NCI-H2227 treated with DMSO at 0.1 percent for 48 hours (cell line): ENCODE results near the gene ZZZ3.
"Not testable (repeated sequence)": the region's sequence is repeated elsewhere in the genome, so short reads cannot be mapped to it uniquely, and the experiment has no call there.

Experiments used
- DNase-seq: peaks from one replicate; lab custom pipeline; 2025; lab: John Stamatoyannopoulos, UW

Gene ZZZ3

GRCh38 chr1:77670330-77670729, 12.1 kb downstream of the ZZZ3 start:
- DNase-seq = no peak

DNA sequence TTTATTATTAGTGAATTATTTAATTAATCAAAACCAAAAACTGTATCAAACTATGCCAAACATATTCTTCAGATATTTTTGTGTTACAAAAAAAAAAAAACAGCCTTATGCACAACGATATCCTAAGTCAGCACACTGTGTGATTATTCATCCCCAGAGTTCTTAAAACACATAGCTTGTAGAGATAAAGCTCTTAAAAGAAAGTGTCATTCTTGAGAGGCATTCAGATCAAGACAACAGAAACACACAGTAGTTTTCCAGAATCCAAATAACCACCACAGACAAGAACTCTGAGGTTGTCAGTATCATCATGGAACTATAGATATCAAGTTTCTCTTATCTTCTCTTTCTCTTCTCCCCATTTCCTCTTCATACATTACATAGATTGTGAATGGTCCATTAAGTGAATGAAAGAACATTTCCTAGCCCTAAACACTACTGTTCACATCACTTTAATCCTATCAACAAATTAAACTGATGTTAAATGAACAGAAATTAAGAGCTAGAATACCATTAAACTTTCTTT, 13.5 kb downstream of the ZZZ3 start:
- DNase-seq = no peak

- no peak for DNase-seq
Observed at GRCh38 chr1:77664939-77665516, 17.4 kb downstream of the ZZZ3 start.

- DNase-seq = no peak
Observed at GRCh38 chr1:77661696-77662095, 20.8 kb downstream of the ZZZ3 start.

GRCh38 chr1:77659879-77660593, 22.4 kb downstream of the ZZZ3 start:
- no peak for DNase-seq

DNA sequence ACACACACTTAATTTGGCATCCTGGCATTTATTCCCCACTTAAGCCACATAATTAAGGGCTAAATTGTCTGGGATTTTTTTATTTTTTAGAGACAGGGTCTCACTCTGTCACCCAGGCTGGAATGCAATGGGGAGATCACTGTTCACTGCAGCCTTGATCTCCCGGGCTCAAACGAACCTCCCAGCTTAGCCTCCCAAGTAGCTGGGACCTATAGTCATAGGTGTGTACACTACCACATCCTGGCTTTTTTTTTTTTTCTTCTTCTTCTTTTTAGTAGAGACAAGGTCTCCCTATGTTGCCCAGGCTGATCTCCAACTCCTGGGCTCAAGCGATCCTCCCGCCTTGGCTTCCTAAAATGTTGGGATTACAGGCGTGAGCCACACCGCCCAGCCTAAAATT, 24.2 kb downstream of the ZZZ3 start:
- no peak for DNase-seq

- DNase-seq = no peak
Observed at GRCh38 chr1:77655431-77655974, 27.0 kb downstream of the ZZZ3 start.

DNA sequence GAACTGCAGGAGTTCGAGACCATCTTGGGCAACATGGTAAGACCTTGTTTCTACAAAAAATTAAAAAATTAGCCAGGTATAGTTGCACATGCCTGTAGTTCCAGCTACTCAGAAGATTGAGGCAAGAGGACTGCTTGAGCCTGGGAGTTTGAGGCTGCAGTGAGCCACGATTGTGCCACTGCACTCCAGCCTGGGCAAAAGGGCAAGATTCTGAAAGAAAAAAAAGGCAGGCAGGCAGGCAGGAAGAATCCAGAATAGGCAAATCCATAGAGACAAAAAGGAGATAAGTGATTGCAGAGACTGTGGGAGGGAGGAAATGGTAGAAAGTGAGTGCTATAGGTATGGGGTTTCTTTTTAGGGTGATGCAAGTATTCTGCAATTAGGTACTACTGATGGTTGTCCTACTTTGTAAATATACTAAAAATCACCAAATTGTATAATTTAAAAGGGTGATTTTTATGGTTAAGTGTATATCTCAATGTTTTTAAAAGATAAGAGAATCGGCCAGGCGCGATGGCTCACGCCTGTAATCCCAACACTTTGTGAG, 29.4 kb downstream of the ZZZ3 start:
- DNase-seq = no peak

DNA sequence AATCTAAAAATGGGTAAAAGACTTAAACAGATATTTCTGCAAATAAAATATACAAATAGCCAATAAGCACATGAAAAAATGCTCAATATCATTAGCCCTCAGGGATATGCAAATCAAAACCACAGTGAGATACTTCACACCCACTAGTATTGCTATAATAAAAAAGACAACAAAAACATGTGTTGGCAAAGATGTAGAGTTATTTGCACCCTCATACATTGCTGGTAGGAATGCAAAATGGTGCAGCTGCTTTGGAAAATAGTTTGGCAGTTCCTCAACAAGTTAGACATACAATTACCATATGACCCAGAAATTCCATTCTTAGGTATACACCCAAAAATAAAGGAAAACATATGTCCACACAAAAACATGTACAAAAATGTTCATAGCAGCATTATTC, 30.2 kb downstream of the ZZZ3 start:
- no peak for DNase-seq

- DNase-seq = no peak
Observed at GRCh38 chr1:77649127-77649526, 33.3 kb downstream of the ZZZ3 start.

DNA sequence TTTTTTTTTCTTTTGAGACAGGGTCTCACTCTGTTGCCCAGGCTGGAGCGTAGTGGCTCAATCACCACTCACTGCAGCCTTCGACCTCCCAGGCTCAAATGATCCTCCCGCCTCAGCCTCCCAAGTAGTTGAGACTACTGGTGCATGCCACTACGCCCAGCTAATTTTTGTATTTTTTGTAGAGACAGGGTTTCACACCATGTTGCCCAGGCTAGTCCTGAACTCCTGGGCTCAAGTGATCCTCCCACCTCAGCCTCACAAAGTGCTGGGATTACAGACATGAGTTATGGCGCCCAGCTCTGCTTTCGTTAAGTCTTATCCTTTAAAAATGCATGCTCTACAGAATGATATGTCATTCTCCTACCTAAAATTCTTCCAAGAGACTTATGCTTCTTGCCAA, 36.2 kb downstream of the ZZZ3 start:
- not testable (repeated sequence) for DNase-seq

GRCh38 chr1:77643456-77643855, 39.0 kb downstream of the ZZZ3 start:
- DNase-seq = no peak

DNA sequence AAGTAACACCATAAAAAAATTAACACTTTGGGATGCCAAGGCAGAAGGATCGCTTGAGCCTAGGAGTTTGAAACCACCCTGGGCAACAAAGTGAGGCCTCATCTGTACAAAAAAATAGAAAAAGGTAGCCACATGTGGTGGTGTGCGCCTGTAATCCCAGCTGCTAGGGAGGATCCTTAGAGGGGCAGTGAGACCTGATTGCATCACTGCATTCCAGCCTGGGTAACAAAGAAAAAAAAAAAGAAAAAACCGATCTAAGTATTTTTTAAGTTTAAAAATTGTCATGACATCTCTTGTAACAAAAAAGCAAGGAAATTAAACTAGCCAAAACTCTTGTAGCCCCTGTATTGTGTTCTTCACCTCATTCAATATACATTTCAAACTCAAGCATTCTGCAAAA, 39.5 kb downstream of the ZZZ3 start:
- DNase-seq = no peak

- no peak for DNase-seq
Observed at GRCh38 chr1:77642196-77642595, 40.3 kb downstream of the ZZZ3 start.

- DNase-seq = no peak
Observed at GRCh38 chr1:77639557-77640069, 42.8 kb downstream of the ZZZ3 start.

GRCh38 chr1:77639056-77639455, 43.4 kb downstream of the ZZZ3 start:
- DNase-seq = no peak

DNA sequence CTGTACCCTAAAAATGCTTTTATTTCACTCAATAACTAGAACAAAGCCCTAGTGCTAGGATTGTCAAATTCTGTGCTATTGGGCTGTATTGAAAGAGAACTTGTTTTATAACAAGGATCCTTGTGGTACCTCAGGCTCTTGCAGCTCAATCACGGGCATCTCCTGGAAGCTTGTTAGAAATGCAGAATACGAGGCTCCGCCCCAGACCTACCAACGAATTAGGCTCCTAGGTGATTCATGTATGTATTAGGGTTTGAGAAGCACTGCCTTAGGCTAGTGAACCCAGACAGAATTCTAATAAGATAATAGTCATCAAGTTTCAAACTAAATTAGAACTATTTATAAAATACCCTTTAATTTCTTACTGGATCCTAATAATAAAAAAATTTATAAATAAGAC, 45.6 kb downstream of the ZZZ3 start:
- no peak for DNase-seq
